ENCODE measurements around the gene OSER1.
"Not testable (repeated sequence)": the region's sequence is repeated elsewhere in the genome, so short reads cannot be mapped to it uniquely, and the experiment has no call there.

Gene OSER1

DNA sequence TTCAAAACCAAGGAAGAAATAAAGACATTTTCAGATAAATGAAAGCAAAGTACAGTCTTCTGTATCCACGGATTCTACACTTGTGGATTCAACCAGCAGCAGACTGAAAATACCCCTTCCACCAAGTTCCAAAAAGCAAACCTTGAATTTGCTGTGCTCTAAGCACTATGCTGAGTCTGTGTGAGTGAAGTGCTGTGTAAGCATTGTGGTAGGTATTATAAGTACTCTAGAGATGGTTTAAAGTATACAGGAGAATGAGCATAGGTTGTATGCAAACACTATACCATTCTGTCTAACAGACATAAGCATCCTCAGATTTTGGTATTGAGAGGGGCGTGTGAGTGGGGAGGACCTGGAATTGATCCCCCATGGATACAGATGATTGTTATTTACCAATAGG, 9.6 kb downstream of the OSER1 start:
- DNase-seq (ENCODE audit: low spot score in 2 of 2) = no peak
- Histone ChIP-seq H3K9me3 (no peaks in the 10 kb centered on the region), H3K4me3 (no peak overlapping the region), H3K4me1 (0 out of 2 replicates have a peak, but pooled peaks cover 3% of the 10 kb centered on the region), H3K36me3 (replicated peaks) (peaks cover 75% of the 10 kb centered on the region), H3K27me3 (ENCODE audit: low read depth) (no peaks in the 10 kb centered on the region)
- in situ Hi-C loops (cut with MboI; ENCODE audit: low sequenced_read_pairs) = no loop called here

DNA sequence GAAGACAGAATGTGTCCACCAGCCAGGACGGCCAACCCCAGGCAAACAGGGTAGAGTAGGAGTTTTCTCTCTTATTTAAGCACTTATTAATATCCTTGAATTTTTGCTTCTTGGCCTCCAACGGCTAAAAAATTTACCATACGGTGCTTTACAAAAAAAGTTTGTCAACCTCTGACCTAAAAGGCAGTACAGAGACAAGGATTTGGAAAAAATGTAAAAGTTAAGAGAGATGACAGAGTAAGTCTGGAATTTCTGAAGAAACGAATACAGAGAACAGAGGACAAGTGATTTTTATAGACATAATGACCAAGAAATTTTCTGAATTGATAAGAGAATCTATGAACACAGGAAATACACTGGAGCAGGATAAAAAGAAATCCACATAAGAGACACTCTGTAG, 10.2 kb downstream of the OSER1 start:
- H3K9me3 ChIP-seq = no peaks in the 10 kb centered on the region
- no peak for DNase-seq (ENCODE audit: low spot score in 2 of 2)
- H3K36me3 ChIP-seq (replicated peaks) = peaks cover 72% of the 10 kb centered on the region
- in situ Hi-C loops (cut with MboI; ENCODE audit: low sequenced_read_pairs) = no loop called here
- 0 out of 2 replicates have a peak, but pooled peaks cover 3% of the 10 kb centered on the region for H3K4me1 ChIP-seq
- H3K27me3 ChIP-seq (ENCODE audit: low read depth) = no peaks in the 10 kb centered on the region
- no peak overlapping the region for H3K4me3 ChIP-seq

DNA sequence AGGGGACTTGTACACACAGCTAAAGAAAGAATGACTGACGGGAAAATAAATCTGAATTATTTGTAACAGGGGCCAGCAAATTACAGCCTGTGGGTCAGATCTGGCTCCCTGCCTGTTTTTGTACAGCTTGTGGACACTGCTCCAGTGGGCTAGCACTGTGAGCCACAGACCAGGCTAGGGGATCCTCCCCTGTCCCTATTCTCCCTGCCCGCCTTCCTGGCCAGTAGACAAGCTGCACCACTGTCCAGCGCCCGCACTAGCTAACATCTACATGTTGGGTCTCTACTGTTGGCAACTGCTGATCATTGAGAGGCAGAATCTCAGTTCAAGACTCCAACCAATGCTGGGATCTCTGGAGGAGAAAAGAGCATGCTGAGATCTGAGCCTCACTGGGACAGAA, 10.7 kb downstream of the OSER1 start:
- in situ Hi-C loops (cut with MboI; ENCODE audit: low sequenced_read_pairs) = no loop called here

DNA sequence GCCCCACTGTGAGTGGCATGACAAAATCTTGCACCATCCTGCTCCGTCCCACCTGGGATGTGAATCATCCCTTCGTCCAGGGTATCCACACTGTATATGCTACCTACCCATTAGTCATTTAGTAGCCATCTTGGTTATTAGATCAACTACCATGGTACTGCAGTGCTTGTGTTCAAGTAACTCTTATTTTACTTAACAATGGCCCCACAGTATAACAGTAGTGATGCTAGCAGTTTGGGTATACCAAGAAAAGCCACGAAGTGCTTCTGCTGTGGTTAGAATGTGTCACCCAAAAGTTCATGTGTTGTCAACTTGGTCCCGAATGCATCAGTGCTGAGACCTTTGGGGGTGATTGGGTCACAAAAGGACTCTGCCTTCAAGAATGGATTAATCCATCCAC, 11.7 kb downstream of the OSER1 start:
- peaks cover 58% of the 10 kb centered on the region for H3K36me3 ChIP-seq (replicated peaks)
- H3K4me1 ChIP-seq = 0 out of 2 replicates have a peak, but pooled peaks cover 3% of the 10 kb centered on the region
- no peak for DNase-seq (ENCODE audit: low spot score in 2 of 2)
- in situ Hi-C loops (cut with MboI; ENCODE audit: low sequenced_read_pairs) = no loop called here
- no peak overlapping the region for H3K4me3 ChIP-seq
- H3K27me3 ChIP-seq (ENCODE audit: low read depth) = no peaks in the 10 kb centered on the region
- H3K9me3 ChIP-seq = no peaks in the 10 kb centered on the region

More for the DNA sequence above, 10.7 kb downstream of the OSER1 start:
- no peak for DNase-seq (ENCODE audit: low spot score in 2 of 2)
- no peaks in the 10 kb centered on the region for H3K27me3 ChIP-seq (ENCODE audit: low read depth)
- H3K4me1 ChIP-seq = 0 out of 2 replicates have a peak, but pooled peaks cover 3% of the 10 kb centered on the region
- peaks cover 67% of the 10 kb centered on the region for H3K36me3 ChIP-seq (replicated peaks)
- no peak overlapping the region for H3K4me3 ChIP-seq
- no peaks in the 10 kb centered on the region for H3K9me3 ChIP-seq

- DNase-seq (ENCODE audit: low spot score in 2 of 2) = peak in 1 of 2 experiments; percentile 12
- peaks cover 36% of the 10 kb centered on the region for H3K36me3 ChIP-seq (replicated peaks)
- in situ Hi-C loops (cut with MboI; ENCODE audit: low sequenced_read_pairs) = no loop called here
Observed at GRCh38 chr20:44196271-44196670, 14.3 kb downstream of the OSER1 start.

DNA sequence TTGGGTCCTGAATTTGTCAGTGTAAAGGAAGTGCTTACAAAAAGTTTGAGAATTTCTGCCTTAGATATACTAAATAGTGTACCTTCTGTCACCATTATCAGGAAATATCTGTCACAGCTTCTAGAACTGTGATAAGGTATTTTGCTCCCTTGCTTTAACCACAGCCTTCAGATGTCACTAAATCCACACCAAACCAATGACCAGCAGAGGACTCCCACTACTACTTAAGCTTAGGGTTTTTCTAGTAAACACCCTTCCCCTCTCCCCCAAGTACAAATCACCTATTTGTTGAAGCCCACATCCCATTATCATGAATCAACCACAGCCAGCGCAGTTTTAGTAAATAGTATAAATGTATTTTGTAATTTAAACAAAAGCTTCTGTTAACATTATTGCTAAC, 15.0 kb downstream of the OSER1 start:
- Histone ChIP-seq H3K36me3 (replicated peaks) (peaks cover 31% of the 10 kb centered on the region), H3K4me3 (no peak overlapping the region), H3K27me3 (ENCODE audit: low read depth) (no peaks in the 10 kb centered on the region), H3K9me3 (no peaks in the 10 kb centered on the region), H3K4me1 (0 out of 2 replicates have a peak, but pooled peaks cover 3% of the 10 kb centered on the region)
- DNase-seq (ENCODE audit: low spot score in 2 of 2) = no peak
- in situ Hi-C loops (cut with MboI; ENCODE audit: low sequenced_read_pairs) = no loop called here

More at GRCh38 chr20:44196271-44196670, 14.3 kb downstream of the OSER1 start:
- 0 out of 2 replicates have a peak, but pooled peaks cover 3% of the 10 kb centered on the region for H3K4me1 ChIP-seq
- no peaks in the 10 kb centered on the region for H3K27me3 ChIP-seq (ENCODE audit: low read depth)
- H3K9me3 ChIP-seq = no peaks in the 10 kb centered on the region
- H3K4me3 ChIP-seq = no peak overlapping the region

GRCh38 chr20:44193801-44194200, 16.8 kb downstream of the OSER1 start:
- DNase-seq (ENCODE audit: low spot score in 2 of 2) = no peak
- H3K36me3 ChIP-seq (replicated peaks) = peaks cover 20% of the 10 kb centered on the region
- no peaks in the 10 kb centered on the region for H3K27me3 ChIP-seq (ENCODE audit: low read depth)
- H3K4me3 ChIP-seq = no peak overlapping the region
- H3K4me1 ChIP-seq = 0 out of 2 replicates have a peak, but pooled peaks cover 3% of the 10 kb centered on the region
- H3K9me3 ChIP-seq = no peaks in the 10 kb centered on the region
- in situ Hi-C loops (cut with MboI; ENCODE audit: low sequenced_read_pairs) = no loop called here

DNA sequence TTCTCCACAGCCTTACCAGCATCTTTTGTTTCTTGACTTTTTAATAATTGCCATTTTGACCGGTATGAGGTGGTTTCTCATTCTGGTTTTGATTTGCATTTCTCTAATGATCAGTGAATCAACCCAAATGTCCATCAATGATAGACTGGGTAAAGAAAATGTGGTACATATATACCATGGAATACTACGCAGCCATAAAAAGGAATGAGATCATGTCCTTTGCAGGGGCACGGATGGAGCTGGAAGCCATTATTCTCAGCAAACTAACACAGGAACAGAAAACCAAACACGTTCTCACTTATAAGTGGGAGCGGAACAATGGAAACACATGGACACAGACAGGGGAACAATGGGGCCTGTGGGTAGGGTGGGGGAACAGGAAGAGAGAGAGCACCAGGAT, 18.9 kb downstream of the OSER1 start:
- DNase-seq (ENCODE audit: low spot score in 2 of 2); H3K36me3 ChIP-seq (replicated peaks); H3K27me3 ChIP-seq (ENCODE audit: low read depth); H3K4me1 ChIP-seq; H3K4me3 ChIP-seq; H3K9me3 ChIP-seq; in situ Hi-C loops (cut with MboI; ENCODE audit: low sequenced_read_pairs): not testable (repeated sequence)

GRCh38 chr20:44190197-44190852, 20.2 kb downstream of the OSER1 start:
- H3K36me3 ChIP-seq (replicated peaks); in situ Hi-C loops (cut with MboI; ENCODE audit: low sequenced_read_pairs); H3K4me3 ChIP-seq; H3K27me3 ChIP-seq (ENCODE audit: low read depth); H3K9me3 ChIP-seq; H3K4me1 ChIP-seq: not testable (repeated sequence)
- DNase-seq (ENCODE audit: low spot score in 2 of 2) = peak; percentile 66 to 73

- in situ Hi-C loops (cut with MboI; ENCODE audit: low sequenced_read_pairs) = loop anchor here (5.0 kb wide), 1 partner anchor 71 kb away; no protein-coding TSS in a partner anchor
- DNase-seq (ENCODE audit: low spot score in 2 of 2) = no peak
Observed at GRCh38 chr20:44188752-44189151, 21.8 kb downstream of the OSER1 start.

GRCh38 chr20:44187772-44188709, 22.5 kb downstream of the OSER1 start:
- Histone ChIP-seq H3K4me3 (no peak overlapping the region), H3K27me3 (ENCODE audit: low read depth) (peaks cover 8% of the 10 kb centered on the region), H3K36me3 (replicated peaks) (no peaks in the 10 kb centered on the region), H3K4me1 (no peaks in the 10 kb centered on the region), H3K9me3 (no peaks in the 10 kb centered on the region)
- in situ Hi-C loops (cut with MboI; ENCODE audit: low sequenced_read_pairs) = loop anchor here (5.0 kb wide), 1 partner anchor 71 kb away; no protein-coding TSS in a partner anchor
- DNase-seq (ENCODE audit: low spot score in 2 of 2) = no peak

More at GRCh38 chr20:44188752-44189151, 21.8 kb downstream of the OSER1 start:
- Histone ChIP-seq H3K9me3 (no peaks in the 10 kb centered on the region), H3K36me3 (replicated peaks) (no peaks in the 10 kb centered on the region), H3K27me3 (ENCODE audit: low read depth) (peaks cover 8% of the 10 kb centered on the region), H3K4me1 (no peaks in the 10 kb centered on the region), H3K4me3 (no peak overlapping the region)

GRCh38 chr20:44187054-44187771, 23.4 kb downstream of the OSER1 start, which contains the start of gene JPH2:
TSS of gene JPH2 (minus strand) at chr20:44187188. CDS start at chr20:44186705, 483 bp downstream.
- in situ Hi-C loops (cut with MboI; ENCODE audit: low sequenced_read_pairs) = loop anchor here (5.0 kb wide), 1 partner anchor 70 kb away; no protein-coding TSS in a partner anchor
- Histone ChIP-seq H3K4me3 (no peak within 1 kb of the TSS), H3K27me3 (ENCODE audit: low read depth) (peaks cover 8% of the 10 kb centered on the region), H3K4me1 (no peaks in the 10 kb centered on the region), H3K9me3 (no peaks in the 10 kb centered on the region), H3K36me3 (replicated peaks) (no peaks in the 10 kb centered on the region)
- DNase-seq (ENCODE audit: low spot score in 2 of 2) = peak in 1 of 2 experiments; percentile 29

- Histone ChIP-seq H3K4me1 (no peaks in the 10 kb centered on the region), H3K27me3 (ENCODE audit: low read depth) (peaks cover 8% of the 10 kb centered on the region), H3K9me3 (no peaks in the 10 kb centered on the region), H3K4me3 (no peak overlapping the region), H3K36me3 (replicated peaks) (no peaks in the 10 kb centered on the region)
- in situ Hi-C loops (cut with MboI; ENCODE audit: low sequenced_read_pairs) = loop anchor here (5.0 kb wide), 1 partner anchor 69 kb away; no protein-coding TSS in a partner anchor
- DNase-seq (ENCODE audit: low spot score in 2 of 2) = no peak
Observed at GRCh38 chr20:44186674-44187053, 23.9 kb downstream of the OSER1 start.

Data from HAP-1 (cell line).